NCI-H510A treated with DMSO at 0.1 percent for 48 hours (cell line): ENCODE data around the gene ILKAP.

ENCODE experiments used
- DNase-seq: peaks from one replicate; lab custom pipeline; 2025; lab: John Stamatoyannopoulos, UW

ILKAP gene

DNA sequence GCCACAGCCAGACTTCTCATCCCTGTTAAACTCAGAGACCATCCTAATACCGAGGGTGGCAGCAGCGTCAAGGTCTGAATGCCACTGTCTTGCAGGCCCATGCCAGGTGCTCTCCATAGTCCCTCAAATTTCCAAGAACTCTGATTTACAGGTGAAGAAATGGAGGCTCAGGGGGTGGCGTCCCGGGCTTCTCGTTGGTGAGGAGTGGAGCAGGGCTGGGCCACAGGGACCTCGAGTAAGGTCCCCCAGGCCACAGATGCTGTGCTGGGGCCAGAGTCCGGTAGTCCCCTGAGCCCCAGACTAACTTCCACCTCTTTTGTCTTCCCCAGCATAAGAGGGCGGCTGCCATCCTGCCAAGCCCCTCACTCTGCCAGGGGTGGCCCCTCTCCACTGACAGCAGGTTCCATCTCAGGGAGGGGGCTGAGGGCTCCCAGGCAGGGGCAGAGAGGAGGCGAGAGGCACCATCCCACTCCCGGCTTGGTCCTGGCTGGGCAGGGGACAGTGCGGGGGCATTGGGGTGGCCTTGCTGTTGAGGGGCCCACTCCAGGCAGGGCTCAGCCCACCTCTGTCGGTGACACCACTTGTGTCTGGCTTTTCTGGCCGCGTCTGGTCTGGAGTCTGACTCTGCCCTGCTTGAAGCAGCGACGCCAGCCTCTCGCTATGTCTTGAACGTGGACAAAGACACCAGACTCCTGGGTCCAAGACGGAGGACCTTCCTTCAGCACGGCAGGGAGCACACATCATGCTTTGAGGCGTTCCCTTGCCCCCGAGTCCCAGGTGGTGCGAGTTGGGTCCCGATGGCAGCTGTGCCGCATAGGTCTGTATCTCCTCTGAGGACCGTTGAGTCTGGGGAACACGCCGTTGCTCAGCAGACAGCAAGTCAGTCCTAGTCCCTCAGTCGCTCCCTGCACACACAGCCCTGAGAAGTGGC is 80.9 kb downstream of the ILKAP start:
- DNase-seq = no peak

GRCh38 chr2:238121511-238122286 is 81.8 kb downstream of the ILKAP start:
- DNase-seq = no peak

GRCh38 chr2:238120463-238121298 is 82.8 kb downstream of the ILKAP start:
- no peak for DNase-seq
